HepG2 (cell line): ENCODE measurements around the gene CUL5. TPM values are rescaled to one million over a fixed set of nuclear protein-coding genes. Genes with fewer than 3 reads are reported as not detected.

ENCODE experiments used
- ATAC-seq: fragments of 200-7000 bp; cut with Tn5 transposase; 3 replicates; pipeline ENCODE4 v1.9.1; 2020; ENCODE audit warnings: mild to moderate bottlenecking, moderate library complexity
- BruUV-seq: library from RNA; stranded (reverse); fragments of 400-500 nt; replicated peaks from 2 replicates; lab custom pipeline; 2021; lab: Mats Ljungman, UMichigan
- CTCF ChIA-PET: fragments of 300-600 bp; formaldehyde crosslinking; extraction: SDS; loops from one replicate; lab custom pipeline; 2021; ENCODE audit warnings: low total read pairs, inconsistent platforms, low intra/inter-chr PET ratio; lab: Yijun Ruan, JAX
- POLR2A ChIA-PET: fragments of 350-600 bp; sonication (Branson Sonifier 250); formaldehyde crosslinking; loops from one replicate; lab custom pipeline; 2020; ENCODE audit warnings: antibody characterized with exemption, inconsistent platforms; lab: Yijun Ruan, JAX
- DNase-seq: peaks from one replicate; pipeline ENCODE4 v3.0.0-alpha.2; 2015; ENCODE audit warnings: low spot score
- FAIRE-seq: peaks from 3 replicates; lab custom pipeline; 2011; peaks lifted over from hg19 to GRCh38; lab: Jason Lieb, UNC
- H2AFZ ChIP-seq: one replicate; pipeline ENCODE4 v1.6.1; 2011; ENCODE audit warnings: low read length, inconsistent platforms
- H3K27ac ChIP-seq: fragments of 300-600 bp; 3 replicates; pipeline ENCODE4 v1.8.0; 2011; ENCODE audit warnings: mixed run types, mild to moderate bottlenecking, mixed read lengths, low read length, inconsistent platforms; ENCODE audit not compliant: insufficient read depth; ENCODE audit errors: extremely low read length
- H3K27me3 ChIP-seq, 2 experiments: fragments of 200-600 bp in 1 of 2; 2 replicates in 1 of 2; 3 replicates in 1 of 2; pipeline versions ENCODE4 v1.6.0 to v1.8.0; 2011; ENCODE audit warnings: low read length in 2 of 2, mild to moderate bottlenecking in 2 of 2, moderate library complexity in 2 of 2, inconsistent platforms in 1 of 2; ENCODE audit not compliant: insufficient read depth in 2 of 2, control insufficient read depth in 1 of 2
- H3K36me3 ChIP-seq, 2 experiments: fragments of 200-600 bp in 1 of 2; replicated peaks in 1 of 2; 2 replicates in 1 of 2; 3 replicates in 1 of 2; pipeline versions ENCODE4 v1.5.1 to v1.8.0; 2011; ENCODE audit warnings: low read length in 2 of 2, inconsistent platforms in 1 of 2; ENCODE audit not compliant: insufficient read depth in 2 of 2, control insufficient read depth in 1 of 2
- H3K4me1 ChIP-seq: 2 replicates; pipeline ENCODE4 v1.5.1; 2012; ENCODE audit warnings: low read length, inconsistent platforms; ENCODE audit not compliant: insufficient read depth
- H3K4me2 ChIP-seq: 2 replicates; pipeline ENCODE4 v1.6.0; 2011; ENCODE audit warnings: low read depth, low read length, inconsistent platforms
- H3K4me3 ChIP-seq, 3 experiments: fragments of 200-600 bp in 1 of 3; sonication (generic), shearing (Covaris generic) in 1 of 3; replicated peaks in 1 of 3; 2 replicates each; pipeline ENCODE4 v1.5.1; 2011 to 2016; ENCODE audit warnings: low read length in 3 of 3, inconsistent platforms in 2 of 3, low read depth in 2 of 3, mild to moderate bottlenecking in 2 of 3, control low read depth in 1 of 3, mixed read lengths in 1 of 3; ENCODE audit not compliant: insufficient read depth in 1 of 3
- H3K79me2 ChIP-seq: one replicate; pipeline ENCODE4 v1.6.1; 2011; ENCODE audit warnings: low read length, inconsistent platforms; ENCODE audit not compliant: insufficient read depth
- H3K9ac ChIP-seq: 2 replicates; pipeline ENCODE4 v1.6.0; 2011; ENCODE audit warnings: mild to moderate bottlenecking, low read depth, low read length, inconsistent platforms; ENCODE audit not compliant: insufficient read depth
- H3K9me3 ChIP-seq: 2 replicates; pipeline ENCODE4 v1.5.1; 2012; ENCODE audit warnings: mild to moderate bottlenecking, low read length
- H4K20me1 ChIP-seq: 2 replicates; pipeline ENCODE4 v1.6.0; 2011; ENCODE audit warnings: inconsistent platforms, mild to moderate bottlenecking, low read length, moderate library complexity; ENCODE audit not compliant: insufficient read depth
- AGO1 ChIP-seq: fragments of 200-400 bp; formaldehyde crosslinking; IDR thresholded peaks from 2 replicates; pipeline ENCODE4 v1.6.1; 2017; ENCODE audit warnings: mild to moderate bottlenecking, low read depth, low read length, moderate library complexity; ENCODE audit not compliant: poor library complexity, severe bottlenecking
- CHCHD3 ChIP-seq: sonication (generic); formaldehyde crosslinking; IDR thresholded peaks from 2 replicates; pipeline ENCODE4 v1.8.0; 2022; ENCODE audit warnings: mild to moderate bottlenecking, missing genetic modification reagents, moderate library complexity
- GATAD1 ChIP-seq: IDR thresholded peaks from 2 replicates; pipeline ENCODE4 v1.6.1; 2016; ENCODE audit warnings: missing genetic modification reagents, missing compliant biosample characterization
- HOXD1 ChIP-seq: sonication (generic); formaldehyde crosslinking; IDR thresholded peaks from 2 replicates; pipeline ENCODE4 v1.5.0; 2020; ENCODE audit warnings: missing genetic modification reagents
- MBNL3 ChIP-seq: fragments of 250-450 bp; sonication (Bioruptor Pico); conservative IDR thresholded peaks from 2 replicates; pipeline ENCODE4 v1.8.0; 2022; ENCODE audit warnings: mild to moderate bottlenecking, inconsistent platforms
- RAD21 ChIP-seq: fragments of 450-650 bp; formaldehyde crosslinking; IDR thresholded peaks from 2 replicates; pipeline ENCODE4 v1.5.0; 2020; ENCODE audit warnings: mild to moderate bottlenecking
- RFX3 ChIP-seq: IDR thresholded peaks from 2 replicates; pipeline ENCODE4 v1.6.1; 2016; ENCODE audit warnings: missing biosample characterization, missing genetic modification reagents
- RNF219 ChIP-seq: sonication (generic); formaldehyde crosslinking; IDR thresholded peaks from 2 replicates; pipeline ENCODE4 v1.5.0; 2020; ENCODE audit warnings: mild to moderate bottlenecking, missing genetic modification reagents
- TAF15 ChIP-seq: fragments of 200-400 bp; formaldehyde crosslinking; IDR thresholded peaks from one replicate; pipeline ENCODE4 v1.6.1; 2018; ENCODE audit warnings: mild to moderate bottlenecking, low read depth, low read length; ENCODE audit not compliant: poor library complexity, severe bottlenecking
- THAP11 ChIP-seq: IDR thresholded peaks from 2 replicates; pipeline ENCODE4 v1.6.1; 2016; ENCODE audit warnings: missing biosample characterization, missing genetic modification reagents
- ZBTB7B ChIP-seq: sonication (generic); formaldehyde crosslinking; IDR thresholded peaks from 2 replicates; pipeline ENCODE4 v1.4.0; 2020; ENCODE audit warnings: missing genetic modification reagents
- ZEB1 ChIP-seq: IDR thresholded peaks from 2 replicates; pipeline ENCODE4 v1.6.1; 2012; ENCODE audit warnings: mild to moderate bottlenecking, low read depth, inconsistent platforms; ENCODE audit not compliant: insufficient replicate concordance
- ZNF24 ChIP-seq: fragments of 450-650 bp; IDR thresholded peaks from 2 replicates; pipeline ENCODE4 v1.6.1; 2017; ENCODE audit warnings: antibody characterized with exemption, mild to moderate bottlenecking
- ZNF557 ChIP-seq: sonication (generic); formaldehyde crosslinking; IDR thresholded peaks from 2 replicates; pipeline ENCODE4 v1.4.0; 2020; ENCODE audit warnings: missing genetic modification reagents
- ZNF740 ChIP-seq: sonication (generic); formaldehyde crosslinking; IDR thresholded peaks from 2 replicates; pipeline ENCODE4 v1.4.0; 2020; ENCODE audit warnings: missing genetic modification reagents
- ZNF883 ChIP-seq: sonication (generic); formaldehyde crosslinking; IDR thresholded peaks from 2 replicates; pipeline ENCODE4 v1.5.1; 2020; ENCODE audit warnings: mild to moderate bottlenecking, missing genetic modification reagents; ENCODE audit errors: not compliant biosample characterization
- WGBS: methylation state at CpG from one replicate; pipeline ENCODE4 v1.1.6; 2017; ENCODE audit warnings: low lambda C conversion rate; 5-methylcytosine and 5-hydroxymethylcytosine counted together
- in situ Hi-C: cut with HindIII; loops from 2 replicates; pipeline ENCODE4 v1.10.0; 2017; ENCODE audit warnings: low pct_unique_long_range_greater_than_20kb; ENCODE audit not compliant: extremely low pct_ligation_motif_present
- intact Hi-C: fragments of 100-400 bp; cut with micrococcal nuclease; formaldehyde crosslinking; loops from one replicate; pipeline ENCODE4 v1.10.0; 2022; ENCODE audit not compliant: unreplicated experiment
- polyA plus RNA-seq, 8 experiments: library from polyadenylated mRNA; depleted of rRNA in 3 of 8; stranded (reverse) in 7 of 8; unstranded in 1 of 8; fragments of >200 nt; fragmentation: Illumina TruSeq in 4 of 8; extraction: Trizol in 4 of 8; gene quantifications; 2 replicates each; pipeline versions ENCODE4 v1.2.1 to v1.2.3, GENCODE V29; 2011 to 2016; ENCODE audit warnings: low read depth in 4 of 8, missing spikeins in 1 of 8, mixed read lengths in 1 of 8; ENCODE audit not compliant: insufficient read depth in 1 of 8
- total RNA-seq, 5 experiments: library from RNA; depleted of rRNA; stranded (reverse); fragments of >200 nt; fragmentation: Illumina TruSeq; extraction: Trizol; gene quantifications; 2 replicates each; pipeline ENCODE4 v1.2.3, GENCODE V29; 2016; ENCODE audit warnings: low read depth in 1 of 5

The CUL5 gene
- total and polyA plus RNA-seq, 2 of the 13 experiments (the other 11 are each of a cell fraction or from before 2014, with no cell fraction given) = 7.0 to 24.7 TPM

GRCh38 chr11:108037636-108038035 is 28.9 kb downstream of the CUL5 start:
- Histone ChIP-seq H3K79me2 (peaks cover 10% of the 10 kb centered on the region), H3K4me3 (no peak overlapping the region), H3K9me3 (no peaks in the 10 kb centered on the region), H3K4me1 (no peaks in the 10 kb centered on the region), H4K20me1 (peaks cover 6% of the 10 kb centered on the region; the same call in 1 of the 2 replicates), H3K4me2 (no peak overlapping the region), H3K27ac (no peak overlapping the region), H3K27me3 (no peaks in the 10 kb centered on the region), H2AFZ (no peak overlapping the region), H3K36me3 (peaks cover 10 to 50% of the 10 kb centered on the region in 2 experiments), H3K9ac (no peak overlapping the region)
- no TSS peak for BruUV-seq
- 93% methylated on average over 6 of the region's 6 CpGs for WGBS
- intact Hi-C loops = no loop called here
- FAIRE-seq (no peak), DNase-seq (no peak), ATAC-seq (no peak)
- POLR2A ChIA-PET = no interaction called here
- CTCF ChIA-PET = no interaction called here
- TF ChIP-seq THAP11 (CRISPR knock-in tag) (no peak), AGO1 (no peak), ZNF740 (CRISPR knock-in tag) (no peak), ZNF557 (CRISPR knock-in tag) (no peak), HOXD1 (CRISPR knock-in tag) (no peak), CHCHD3 (CRISPR knock-in tag) (no peak), MBNL3 (CRISPR knock-in tag) (no peak)
- in situ Hi-C loops = no loop called here

- 91% methylated on average over 1 of the region's 1 CpG for WGBS
- H3K9ac ChIP-seq = no peak overlapping the region
- H3K4me2 ChIP-seq = no peak overlapping the region
- peaks cover 11 to 34% of the 10 kb centered on the region in 2 experiments; a peak in 4 of 5 replicates for H3K36me3 ChIP-seq
- H3K79me2 ChIP-seq = no peaks in the 10 kb centered on the region
- ATAC-seq (no peak), FAIRE-seq (no peak), DNase-seq (no peak)
- no peak overlapping the region for H3K27ac ChIP-seq
- H3K4me1 ChIP-seq = no peaks in the 10 kb centered on the region
- no peak overlapping the region for H2AFZ ChIP-seq
- no TSS peak for BruUV-seq
- TF ChIP-seq GATAD1 (CRISPR knock-in tag) = no peak
- TF ChIP-seq RNF219 (CRISPR knock-in tag) = no peak
- TF ChIP-seq RAD21 (CRISPR knock-in tag) = no peak
- TF ChIP-seq RFX3 (CRISPR knock-in tag) = no peak
- TF ChIP-seq ZBTB7B (CRISPR knock-in tag) = no peak
- no peak for TF ChIP-seq ZNF24
- TF ChIP-seq TAF15 = no peak
- TF ChIP-seq ZEB1 = no peak
- TF ChIP-seq ZNF883 (CRISPR knock-in tag) = no peak
- no peak overlapping the region for H3K4me3 ChIP-seq
- CTCF ChIA-PET = no interaction called here
- no peaks in the 10 kb centered on the region for H3K27me3 ChIP-seq
- intact Hi-C loops (no loop called here), in situ Hi-C loops (no loop called here)
- POLR2A ChIA-PET = no interaction called here
- H3K9me3 ChIP-seq = no peaks in the 10 kb centered on the region
- H4K20me1 ChIP-seq = no peaks in the 10 kb centered on the region
Observed at GRCh38 chr11:108048269-108048668, 39.6 kb downstream of the CUL5 start.
